Left hindlimb (tissue), 1 donor: ENCODE data around the gene ADAM12.

Experiments used
- DNase-seq: peaks from one replicate; pipeline ENCODE4 v3.0.0-alpha.2; 2018

ADAM12 gene

DNA sequence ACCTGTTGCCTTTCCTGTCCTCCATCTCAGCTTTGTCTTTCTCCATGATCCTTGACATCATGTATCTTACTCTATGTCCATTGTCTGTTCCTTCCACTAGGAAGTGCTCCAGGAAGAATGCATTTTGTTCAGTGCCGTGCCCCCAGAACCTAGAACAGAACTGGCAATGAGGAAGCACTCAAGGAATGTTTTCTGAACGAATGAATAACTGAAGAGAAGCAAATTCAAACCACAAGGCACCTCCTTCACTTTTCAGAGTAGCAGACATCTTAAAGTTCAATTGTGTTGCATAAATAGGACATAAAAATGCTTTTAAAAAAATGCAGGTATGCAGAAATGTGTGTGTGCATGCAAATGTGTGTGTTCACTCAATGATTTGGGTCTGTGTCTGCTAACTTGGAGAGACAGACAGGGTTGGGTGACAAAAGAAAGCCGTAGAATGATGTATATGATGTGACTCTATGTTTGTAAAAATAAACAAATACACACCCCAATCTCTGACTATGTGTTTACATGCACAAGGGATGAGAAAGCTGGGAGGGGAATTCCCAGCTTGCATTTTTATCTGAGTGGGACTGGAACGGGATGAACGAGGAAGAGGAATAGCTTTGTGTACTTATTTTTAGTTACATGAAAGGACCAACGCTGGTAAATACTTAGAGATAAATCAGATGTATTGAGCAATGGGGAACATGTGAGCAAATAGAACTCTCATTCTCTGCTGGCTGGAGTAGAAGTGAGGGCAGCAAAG is 254.2 kb downstream of the ADAM12 start:
- no peak for DNase-seq

DNA sequence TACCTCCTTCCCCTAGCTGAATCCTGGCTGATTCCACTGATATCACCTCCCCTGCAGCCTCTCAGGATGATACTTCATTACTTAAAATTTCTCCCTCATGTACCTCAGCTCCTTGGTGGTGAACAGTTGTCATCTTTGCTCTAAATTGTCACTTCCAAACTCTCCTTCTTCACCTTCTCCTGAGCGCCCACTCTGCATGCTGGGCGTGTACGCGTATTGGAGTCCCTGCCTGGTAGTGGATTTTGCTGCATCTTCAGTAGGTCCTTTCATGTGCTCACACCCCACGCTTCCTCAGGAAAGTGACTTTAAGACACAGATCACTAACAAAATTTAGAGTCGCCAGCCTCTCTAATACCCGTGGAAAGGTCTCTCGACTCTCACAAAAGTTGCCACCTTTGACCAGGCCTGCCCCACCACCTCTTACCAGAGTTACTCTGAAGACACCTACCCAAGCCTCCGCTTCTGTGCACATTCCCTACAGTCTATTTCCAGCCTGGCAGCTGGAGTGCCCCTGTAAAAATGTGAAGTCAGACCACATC is 255.1 kb downstream of the ADAM12 start:
- no peak for DNase-seq

- DNase-seq: no peak
These were observed 256.9 kb downstream of the ADAM12 start for GRCh38 chr10:126131341-126131740.

DNA sequence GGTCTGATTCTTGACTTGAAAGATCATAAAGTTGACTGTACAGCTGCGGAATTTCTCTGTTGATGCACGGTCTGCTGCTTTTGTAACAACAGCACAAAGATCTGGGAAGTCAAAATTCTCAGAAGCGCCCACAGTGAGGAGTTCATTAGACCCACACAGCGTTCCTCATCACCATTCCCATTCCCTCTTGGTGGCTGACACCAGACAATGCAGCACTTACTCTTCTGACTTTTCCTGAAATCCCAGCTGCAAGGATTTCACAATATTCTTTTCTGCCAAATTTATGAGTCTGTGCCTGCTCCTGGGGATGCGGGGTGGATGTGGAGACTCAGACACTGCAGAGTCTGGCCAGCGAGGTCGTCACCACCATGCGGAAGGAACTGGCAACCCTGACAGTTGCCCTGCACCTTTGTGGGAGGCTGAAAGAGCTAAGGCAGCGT is 258.0 kb downstream of the ADAM12 start:
- DNase-seq: no peak

- DNase-seq: no peak
These were observed 259.3 kb downstream of the ADAM12 start for GRCh38 chr10:126129026-126129425.

DNA sequence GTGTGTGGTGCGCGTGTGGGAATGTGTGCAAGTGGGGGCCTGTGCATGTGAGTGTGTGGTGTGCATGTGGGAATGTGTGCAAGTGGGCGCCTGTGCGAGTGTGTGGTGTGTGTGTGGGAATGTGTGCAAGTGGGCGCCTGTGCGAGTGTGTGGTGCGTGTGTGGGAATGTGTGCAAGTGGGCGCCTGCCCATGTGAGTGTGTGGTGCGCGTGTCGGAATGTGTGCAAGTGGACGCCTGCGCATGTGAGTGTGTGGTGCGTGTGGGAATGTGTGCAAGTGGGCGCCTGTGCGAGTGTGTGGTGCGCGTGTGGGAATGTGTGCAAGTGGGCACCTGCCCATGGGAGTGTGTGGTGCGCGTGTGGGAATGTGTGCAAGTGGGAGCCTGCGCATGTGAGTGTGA is 259.7 kb downstream of the ADAM12 start:
- DNase-seq: no peak

GRCh38 chr10:126127481-126128029 is 260.7 kb downstream of the ADAM12 start:
- no peak for DNase-seq

DNA sequence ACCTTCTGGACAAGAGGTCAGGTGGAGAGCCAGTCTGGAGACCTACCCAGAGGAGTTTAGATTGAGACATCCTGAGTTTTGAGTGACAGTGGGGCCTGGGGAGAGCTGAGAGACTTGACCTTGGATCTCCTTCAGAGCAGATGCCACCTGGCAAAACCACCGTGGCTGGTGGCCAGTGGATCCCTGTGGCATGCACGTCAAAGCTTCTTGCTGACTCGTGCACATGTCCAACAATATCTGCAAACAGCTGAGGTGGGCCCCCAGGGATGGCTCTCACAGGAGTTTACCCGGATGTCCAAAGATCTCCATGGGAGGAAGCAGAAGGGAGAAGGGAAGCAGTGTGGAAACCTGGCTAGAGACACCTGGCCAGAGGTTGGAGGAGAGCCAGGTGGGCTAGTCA is 261.4 kb downstream of the ADAM12 start:
- no peak for DNase-seq

DNA sequence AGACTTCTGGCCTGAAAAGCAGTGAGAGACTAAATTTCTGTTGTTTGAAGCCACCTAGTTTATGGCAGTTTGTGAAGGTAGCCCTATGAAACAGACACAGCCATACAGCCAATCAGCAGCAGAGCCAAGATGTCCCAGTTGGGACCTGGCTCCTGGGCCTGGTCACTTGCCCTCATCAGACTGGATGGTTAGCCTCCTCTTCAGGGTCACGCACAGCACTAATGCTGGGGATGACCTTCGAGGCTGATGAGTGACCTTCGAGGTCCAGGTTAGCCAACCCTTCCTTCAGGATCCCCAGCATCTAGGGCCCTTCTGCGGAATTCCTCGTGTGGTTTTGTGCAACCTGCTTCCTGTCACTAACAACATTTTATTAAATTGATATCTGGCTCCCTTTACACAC is 262.3 kb downstream of the ADAM12 start:
- DNase-seq: no peak

GRCh38 chr10:126124668-126125349 is 263.5 kb downstream of the ADAM12 start:
- no peak for DNase-seq

DNA sequence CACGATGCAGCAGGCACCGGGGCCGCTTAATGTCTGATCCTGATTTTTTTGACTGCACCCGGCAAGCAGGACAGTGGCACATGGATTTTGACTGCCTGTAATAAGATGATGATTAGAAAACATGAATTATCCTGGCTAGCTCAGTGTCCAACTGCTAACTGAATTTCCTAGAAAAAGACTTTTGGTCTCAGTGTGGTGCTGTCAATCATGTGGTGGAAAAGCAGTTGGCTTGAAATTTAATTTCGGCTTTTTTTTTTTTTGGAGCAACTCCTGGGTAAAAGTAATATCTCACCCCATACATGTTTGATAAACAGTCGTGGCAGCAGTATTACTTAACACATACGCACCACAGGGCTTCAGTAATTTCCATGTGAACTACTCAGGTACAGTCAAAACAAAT is 264.2 kb downstream of the ADAM12 start:
- DNase-seq: no peak

GRCh38 chr10:126123466-126123865 is 264.8 kb downstream of the ADAM12 start:
- DNase-seq: no peak

DNA sequence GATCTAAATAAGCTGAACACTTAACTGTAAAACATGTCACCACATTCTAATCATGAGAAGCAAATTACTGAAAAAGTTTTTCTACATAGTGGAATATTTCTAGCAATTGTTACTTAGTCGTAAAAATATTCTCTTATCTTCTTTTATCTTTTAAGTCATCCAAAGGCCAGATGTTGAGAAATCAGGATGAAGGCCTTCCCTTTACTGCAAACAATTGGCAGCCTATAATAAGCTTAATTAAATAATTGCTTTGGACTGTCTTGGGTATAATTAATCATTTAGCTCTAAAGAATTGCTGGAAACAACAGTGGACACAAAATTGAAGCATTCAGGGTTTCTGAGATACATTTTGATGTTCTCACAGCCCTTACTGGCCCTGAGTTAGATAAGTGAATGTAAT is 265.4 kb downstream of the ADAM12 start:
- no peak for DNase-seq

DNA sequence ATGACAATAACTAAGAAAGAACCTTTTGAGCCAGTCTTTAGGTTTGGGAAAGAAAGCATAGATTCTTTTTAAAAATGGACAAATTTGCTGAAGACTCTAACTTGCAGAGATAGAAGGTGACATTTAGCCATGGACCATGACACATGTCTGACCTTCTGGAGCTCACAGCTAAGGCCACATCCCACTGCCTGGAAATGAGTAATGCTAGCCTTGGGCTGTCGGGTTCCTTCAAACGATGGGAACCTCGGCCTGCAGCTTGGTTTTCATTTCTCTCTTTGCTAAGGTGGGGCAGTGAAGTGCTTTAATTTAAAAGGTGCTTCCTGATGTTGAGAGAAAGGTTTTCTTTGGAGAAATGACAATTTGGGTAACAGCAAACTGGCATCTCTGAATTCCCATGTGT is 268.7 kb downstream of the ADAM12 start:
- DNase-seq: no peak

DNA sequence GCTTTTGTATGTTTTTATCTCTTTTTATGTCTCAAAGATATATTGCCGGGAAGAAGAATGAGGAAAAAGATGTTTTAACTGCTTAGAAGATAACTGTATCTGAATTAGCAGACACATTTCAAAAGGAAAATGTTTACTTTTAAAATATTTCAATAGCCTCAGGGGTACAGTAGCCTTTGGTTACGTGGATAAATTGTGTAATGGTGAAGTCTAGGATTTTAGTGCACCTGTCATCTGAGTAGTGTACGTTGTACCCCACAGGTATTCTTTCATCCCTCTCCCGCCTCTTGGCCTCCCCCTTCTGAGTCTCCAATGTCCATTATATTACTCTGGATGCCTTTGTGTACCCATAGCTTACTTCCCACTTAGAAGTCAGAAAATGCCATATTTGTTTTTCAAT is 269.8 kb downstream of the ADAM12 start:
- no peak for DNase-seq

DNA sequence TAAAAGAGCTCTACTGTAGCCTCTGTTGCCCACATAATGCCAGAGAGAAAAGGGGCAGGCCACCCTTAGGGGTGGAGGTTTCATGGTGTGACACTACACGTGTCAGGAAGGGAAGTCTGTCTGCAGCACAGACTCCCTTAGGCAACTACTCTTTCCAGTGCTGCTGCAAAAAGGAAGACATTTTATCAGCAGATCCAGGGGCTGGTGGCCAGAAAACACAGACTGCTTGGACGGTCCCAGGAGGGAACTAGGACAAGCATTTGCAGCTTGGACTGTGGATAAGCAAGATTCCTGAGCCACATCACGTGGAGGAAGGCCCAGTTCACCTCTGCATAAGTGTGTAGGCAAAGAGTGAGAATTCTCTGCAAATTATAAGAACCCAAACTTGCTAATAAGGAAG is 271.1 kb downstream of the ADAM12 start:
- DNase-seq: no peak

DNA sequence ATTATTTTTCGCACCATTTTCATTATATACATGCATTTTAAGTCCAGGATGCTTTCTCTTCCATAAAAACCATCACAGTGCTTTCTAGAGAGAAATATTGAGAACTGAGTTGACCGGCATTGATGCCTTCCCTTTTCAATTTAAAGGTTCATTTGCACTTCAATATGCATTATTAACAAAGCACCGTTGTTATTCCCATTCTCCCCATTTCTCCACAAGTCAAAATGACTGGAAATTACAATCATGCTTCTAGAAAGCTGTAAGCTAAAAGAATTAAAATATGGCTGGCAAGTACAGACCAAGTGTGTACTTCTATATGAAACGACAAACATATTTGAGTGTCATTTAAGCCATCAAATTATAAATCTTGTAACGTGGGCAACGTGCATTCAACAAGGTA is 272.4 kb downstream of the ADAM12 start:
- DNase-seq: no peak

DNA sequence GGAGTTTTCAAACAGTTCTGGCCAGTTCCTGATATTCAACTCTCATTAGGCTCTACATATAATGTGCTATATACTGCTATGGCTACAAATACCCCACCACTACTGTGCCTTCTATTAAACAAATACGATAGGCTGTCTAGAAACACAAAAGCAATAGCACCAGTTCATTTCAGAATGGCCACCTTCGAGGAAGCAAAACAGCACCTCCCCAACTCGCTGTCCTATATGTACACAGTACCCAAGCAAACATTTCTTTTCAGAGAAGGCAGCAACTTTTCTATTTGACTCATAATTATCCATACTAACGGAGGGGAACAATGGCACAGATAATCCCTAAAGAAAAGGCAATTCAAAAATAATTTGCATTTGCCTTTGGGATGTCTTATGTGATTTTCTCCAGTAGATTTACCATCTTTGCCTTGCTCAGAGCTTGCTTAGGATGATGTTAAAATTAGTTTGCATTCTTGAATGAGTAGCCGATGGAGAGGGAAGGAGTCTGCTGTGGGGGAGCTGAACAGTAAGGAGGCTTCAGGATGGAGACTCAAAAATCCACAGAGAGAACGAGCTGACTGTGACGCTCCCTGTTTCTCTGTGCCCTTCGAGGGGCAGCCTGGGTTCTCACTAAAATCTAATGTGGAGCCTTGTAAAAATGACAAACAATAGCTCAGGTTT is 273.3 kb downstream of the ADAM12 start:
- DNase-seq: no peak

GRCh38 chr10:126111516-126111915 is 276.8 kb downstream of the ADAM12 start:
- no peak for DNase-seq

DNA sequence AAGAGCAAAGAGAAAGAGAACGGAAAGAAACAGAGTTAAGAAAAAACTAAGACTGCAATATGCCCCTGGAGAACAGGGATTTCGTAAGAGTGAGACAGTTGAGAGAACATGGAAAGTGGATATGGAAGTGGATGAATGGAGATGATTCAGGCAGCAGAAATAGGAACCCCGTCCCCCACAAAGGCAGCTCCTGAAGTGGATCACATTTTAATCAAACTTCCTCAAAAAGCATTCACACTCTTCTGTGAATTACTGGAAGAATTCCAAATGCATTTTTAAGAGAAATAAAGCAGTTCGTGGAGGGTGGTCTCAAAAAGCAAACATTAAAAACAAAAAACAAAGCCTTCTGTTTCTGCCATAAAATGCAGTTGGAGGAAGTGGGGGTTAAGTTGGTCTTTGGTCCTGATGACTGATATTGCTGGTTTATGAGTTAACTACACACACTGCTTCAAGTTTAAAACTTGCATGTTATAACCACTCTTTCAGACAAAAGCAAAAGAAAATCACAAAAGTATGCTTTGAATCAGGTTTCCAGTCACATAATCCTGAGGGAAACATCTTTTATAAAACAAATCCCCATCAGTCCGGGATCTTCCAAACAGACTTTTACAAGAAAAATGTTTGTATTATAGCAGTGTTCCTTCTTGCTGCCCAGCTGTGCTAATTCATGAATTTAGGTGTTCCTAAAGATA is 277.6 kb downstream of the ADAM12 start:
- no peak for DNase-seq

GRCh38 chr10:126109893-126110292 is 278.4 kb downstream of the ADAM12 start:
- DNase-seq: no peak

GRCh38 chr10:126108693-126109092 is 279.6 kb downstream of the ADAM12 start:
- DNase-seq: no peak

- no peak for DNase-seq
These were observed 283.5 kb downstream of the ADAM12 start for GRCh38 chr10:126104767-126105166.
